GM12892 (cell line): ENCODE measurements around the gene TPBGL.

Experiments used
- POLR2A ChIP-seq: IDR thresholded peaks from 2 replicates; pipeline ENCODE4 v1.6.1; 2011; ENCODE audit warnings: low read depth, low read length, control low read depth
- POLR2AphosphoS5 ChIP-seq: IDR thresholded peaks from 2 replicates; pipeline ENCODE4 v1.6.1; 2011; ENCODE audit warnings: low read depth, low read length, control low read depth

DNA sequence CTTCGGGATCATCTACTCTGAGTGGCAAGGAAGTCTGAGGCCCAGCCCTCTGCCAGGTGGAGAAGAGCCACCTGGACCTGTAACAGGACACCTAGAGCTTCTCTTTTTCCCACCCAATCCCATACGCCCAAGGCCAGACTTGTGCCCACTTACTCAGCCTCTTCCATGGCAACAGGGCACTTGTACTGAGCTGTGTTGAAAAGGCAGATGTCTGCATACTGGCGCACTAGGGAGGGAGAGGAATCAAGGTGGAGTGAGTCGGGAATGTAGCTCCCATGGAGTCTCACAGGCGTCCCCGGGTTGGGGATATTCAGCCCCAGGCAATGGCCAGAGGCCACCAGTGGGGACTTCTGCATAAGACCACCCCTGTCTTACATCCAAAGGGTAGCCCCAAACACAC, 36.1 kb downstream of the TPBGL start:
- TF ChIP-seq POLR2A: no peak
- no peak for TF ChIP-seq POLR2AphosphoS5
